Fibroblast of lung (primary cell): ENCODE results near the gene ZSCAN21.

Source experiments
- EZH2 ChIP-seq: IDR thresholded peaks from 2 replicates; pipeline ENCODE4 v1.5.1; 2012; ENCODE audit warnings: low read length, control low read depth, mild to moderate bottlenecking; ENCODE audit errors: missing control alignments
- TF ChIP-seq, protein P1 (sequence below), 2 donors: IDR thresholded peaks in 1 of 2; conservative IDR thresholded peaks in 1 of 2; 1 replicate in 1 of 2; 2 replicates in 1 of 2; pipeline ENCODE4 v1.5.1; 2011 to 2012; ENCODE audit warnings: low read length in 2 of 2, control low read depth in 1 of 2, inconsistent platforms in 1 of 2, low read depth in 1 of 2, mild to moderate bottlenecking in 1 of 2

GRCh38 chr7:100000239-100000638 lies 49.3 kb upstream of the ZSCAN21 start:
- TF ChIP-seq, protein P1, sequence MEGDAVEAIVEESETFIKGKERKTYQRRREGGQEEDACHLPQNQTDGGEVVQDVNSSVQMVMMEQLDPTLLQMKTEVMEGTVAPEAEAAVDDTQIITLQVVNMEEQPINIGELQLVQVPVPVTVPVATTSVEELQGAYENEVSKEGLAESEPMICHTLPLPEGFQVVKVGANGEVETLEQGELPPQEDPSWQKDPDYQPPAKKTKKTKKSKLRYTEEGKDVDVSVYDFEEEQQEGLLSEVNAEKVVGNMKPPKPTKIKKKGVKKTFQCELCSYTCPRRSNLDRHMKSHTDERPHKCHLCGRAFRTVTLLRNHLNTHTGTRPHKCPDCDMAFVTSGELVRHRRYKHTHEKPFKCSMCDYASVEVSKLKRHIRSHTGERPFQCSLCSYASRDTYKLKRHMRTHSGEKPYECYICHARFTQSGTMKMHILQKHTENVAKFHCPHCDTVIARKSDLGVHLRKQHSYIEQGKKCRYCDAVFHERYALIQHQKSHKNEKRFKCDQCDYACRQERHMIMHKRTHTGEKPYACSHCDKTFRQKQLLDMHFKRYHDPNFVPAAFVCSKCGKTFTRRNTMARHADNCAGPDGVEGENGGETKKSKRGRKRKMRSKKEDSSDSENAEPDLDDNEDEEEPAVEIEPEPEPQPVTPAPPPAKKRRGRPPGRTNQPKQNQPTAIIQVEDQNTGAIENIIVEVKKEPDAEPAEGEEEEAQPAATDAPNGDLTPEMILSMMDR (conservative IDR thresholded peaks at IDR 0.05 in 1 of 2, IDR thresholded peaks at IDR 0.05 in 1 of 2; ENCODE audit: low read depth in 1 of 2, low read length in 2 of 2), result no peak
- TF ChIP-seq EZH2, result no peak
